ENCODE data around the gene SLIT3.

DNA sequence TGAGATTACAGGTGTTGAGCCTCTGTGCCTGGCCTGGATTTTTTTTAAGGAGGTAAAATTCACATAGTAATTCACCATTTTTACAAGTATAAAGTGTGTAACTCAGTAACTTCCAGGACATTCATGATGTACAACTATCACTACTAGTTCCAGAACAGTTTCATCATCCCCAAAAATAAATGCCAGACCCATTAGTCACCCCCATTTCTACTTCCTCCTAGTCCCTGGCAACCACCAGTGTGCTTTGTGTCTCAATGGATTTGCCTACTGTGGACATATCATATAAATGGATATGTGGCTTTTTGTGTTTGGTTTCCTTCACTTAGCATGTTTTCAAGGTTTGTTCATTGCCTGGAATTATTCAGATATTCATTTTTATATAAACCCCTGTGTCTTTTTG lies 649.3 kb downstream of the SLIT3 start:
- TF ChIP-seq GATA2 (IDR thresholded peaks at IDR 0.05; ENCODE audit: low read depth, low read length) = no peak
- no peak for TF ChIP-seq GATA3 (IDR thresholded peaks at IDR 0.05; ENCODE audit: low read depth, low read length)

Measured in SH-SY5Y (cell line).